Endothelial cell (in vitro differentiated cells): Measurements from ENCODE around the gene CRTC1. TPM values are rescaled to one million over a fixed set of nuclear protein-coding genes. Genes with fewer than 3 reads are reported as not detected.

Experiments
- DNase-seq: peaks from one replicate; pipeline ENCODE4 v3.0.0; 2021; ENCODE audit warnings: low spot score
- H3K27ac Mint-ChIP-seq: one replicate; pipeline ENCODE4 v1.8.0; 2021; ENCODE audit warnings: mixed read lengths, inconsistent platforms; ENCODE audit not compliant: unreplicated experiment
- H3K27me3 Mint-ChIP-seq: one replicate; pipeline ENCODE4 v1.8.0; 2021; ENCODE audit warnings: mild to moderate bottlenecking, moderate library complexity, mixed read lengths, inconsistent platforms; ENCODE audit not compliant: unreplicated experiment
- H3K36me3 Mint-ChIP-seq: one replicate; pipeline ENCODE4 v1.8.0; 2021; ENCODE audit warnings: mild to moderate bottlenecking, low read depth, mixed read lengths, inconsistent platforms; ENCODE audit not compliant: unreplicated experiment
- H3K4me1 Mint-ChIP-seq: one replicate; pipeline ENCODE4 v1.8.0; 2021; ENCODE audit warnings: mild to moderate bottlenecking, mixed read lengths, inconsistent platforms; ENCODE audit not compliant: unreplicated experiment
- H3K4me3 Mint-ChIP-seq: one replicate; pipeline ENCODE4 v1.8.0; 2021; ENCODE audit warnings: mild to moderate bottlenecking, mixed read lengths, inconsistent platforms; ENCODE audit not compliant: unreplicated experiment
- H3K9me3 Mint-ChIP-seq: one replicate; pipeline ENCODE4 v1.8.0; 2021; ENCODE audit warnings: mixed read lengths, inconsistent platforms; ENCODE audit not compliant: unreplicated experiment
- total RNA-seq: library from RNA; stranded (reverse); fragmentation: NEBNext Ultra II Directional; extraction: Animal tissue kit (Norgen Biotek cat#: 25700); gene quantifications from one replicate; pipeline ENCODE4 v1.2.1, GENCODE V29; 2021; ENCODE audit not compliant: unreplicated experiment
- TF ChIP-seq, protein P1 (sequence below): fragments of 200-600 bp; sonication (generic); IDR thresholded peaks from one replicate; pipeline ENCODE4 v1.5.0; 2021; ENCODE audit warnings: antibody characterized with exemption; ENCODE audit not compliant: unreplicated experiment

The CRTC1 gene
- total RNA-seq, 1 donor from 2014 or later, result 17.5 TPM

DNA sequence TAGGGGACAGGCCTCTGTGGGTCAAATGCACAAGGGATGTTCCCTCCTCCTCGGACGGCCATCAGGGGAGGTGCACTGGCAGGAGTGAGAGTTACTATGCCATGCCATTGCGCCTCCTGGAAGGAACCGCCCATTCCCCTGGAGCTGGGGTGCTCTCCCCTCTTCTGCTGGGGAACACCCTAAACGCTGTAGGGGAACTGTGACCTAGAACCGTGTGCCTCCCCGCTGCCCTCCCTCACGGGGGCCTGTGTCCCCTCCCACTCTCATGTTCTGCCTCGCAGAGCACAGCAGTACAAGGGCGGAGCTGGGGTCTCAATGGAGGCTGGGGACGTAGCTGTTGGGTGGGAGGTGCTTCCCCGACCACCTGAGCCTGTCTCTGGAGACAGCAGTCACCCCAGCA lies 17.2 kb upstream of the CRTC1 start:
- H3K4me1 Mint-ChIP-seq, result no peaks in the 10 kb centered on the region
- no peaks in the 10 kb centered on the region for H3K9me3 Mint-ChIP-seq
- TF ChIP-seq, protein P1, sequence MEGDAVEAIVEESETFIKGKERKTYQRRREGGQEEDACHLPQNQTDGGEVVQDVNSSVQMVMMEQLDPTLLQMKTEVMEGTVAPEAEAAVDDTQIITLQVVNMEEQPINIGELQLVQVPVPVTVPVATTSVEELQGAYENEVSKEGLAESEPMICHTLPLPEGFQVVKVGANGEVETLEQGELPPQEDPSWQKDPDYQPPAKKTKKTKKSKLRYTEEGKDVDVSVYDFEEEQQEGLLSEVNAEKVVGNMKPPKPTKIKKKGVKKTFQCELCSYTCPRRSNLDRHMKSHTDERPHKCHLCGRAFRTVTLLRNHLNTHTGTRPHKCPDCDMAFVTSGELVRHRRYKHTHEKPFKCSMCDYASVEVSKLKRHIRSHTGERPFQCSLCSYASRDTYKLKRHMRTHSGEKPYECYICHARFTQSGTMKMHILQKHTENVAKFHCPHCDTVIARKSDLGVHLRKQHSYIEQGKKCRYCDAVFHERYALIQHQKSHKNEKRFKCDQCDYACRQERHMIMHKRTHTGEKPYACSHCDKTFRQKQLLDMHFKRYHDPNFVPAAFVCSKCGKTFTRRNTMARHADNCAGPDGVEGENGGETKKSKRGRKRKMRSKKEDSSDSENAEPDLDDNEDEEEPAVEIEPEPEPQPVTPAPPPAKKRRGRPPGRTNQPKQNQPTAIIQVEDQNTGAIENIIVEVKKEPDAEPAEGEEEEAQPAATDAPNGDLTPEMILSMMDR, result no peak
- no peak overlapping the region for H3K4me3 Mint-ChIP-seq
- H3K27me3 Mint-ChIP-seq, result peaks cover 4% of the 10 kb centered on the region
- no peak for DNase-seq
- H3K36me3 Mint-ChIP-seq, result peaks cover 7% of the 10 kb centered on the region
- no peak overlapping the region for H3K27ac Mint-ChIP-seq

DNA sequence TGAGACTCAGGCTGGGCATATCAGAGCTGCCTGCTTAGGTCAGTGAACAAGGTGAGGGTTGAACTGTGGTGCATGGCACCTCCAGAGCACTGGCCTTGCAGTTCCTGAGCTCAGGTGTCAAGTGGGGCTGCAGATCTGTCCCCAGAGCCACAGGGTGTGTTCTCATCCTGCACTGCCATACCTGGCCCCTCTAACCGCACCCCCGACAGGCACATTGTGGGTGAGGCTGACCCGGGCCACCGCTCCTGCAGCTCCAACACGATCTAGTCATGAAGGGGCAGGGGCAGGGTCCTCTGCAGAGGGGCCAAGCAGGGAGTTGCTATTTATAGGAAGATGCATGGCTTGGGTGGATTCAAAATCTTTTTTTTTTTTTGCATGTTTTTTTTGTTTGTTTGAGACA lies 16.7 kb upstream of the CRTC1 start:
- DNase-seq, result no peak
- peaks cover 3% of the 10 kb centered on the region for H3K27me3 Mint-ChIP-seq
- H3K36me3 Mint-ChIP-seq, result peaks cover 7% of the 10 kb centered on the region
- no peaks in the 10 kb centered on the region for H3K4me1 Mint-ChIP-seq
- H3K4me3 Mint-ChIP-seq, result no peak overlapping the region
- no peak overlapping the region for H3K27ac Mint-ChIP-seq
- TF ChIP-seq, protein P1, result no peak
- no peaks in the 10 kb centered on the region for H3K9me3 Mint-ChIP-seq

DNA sequence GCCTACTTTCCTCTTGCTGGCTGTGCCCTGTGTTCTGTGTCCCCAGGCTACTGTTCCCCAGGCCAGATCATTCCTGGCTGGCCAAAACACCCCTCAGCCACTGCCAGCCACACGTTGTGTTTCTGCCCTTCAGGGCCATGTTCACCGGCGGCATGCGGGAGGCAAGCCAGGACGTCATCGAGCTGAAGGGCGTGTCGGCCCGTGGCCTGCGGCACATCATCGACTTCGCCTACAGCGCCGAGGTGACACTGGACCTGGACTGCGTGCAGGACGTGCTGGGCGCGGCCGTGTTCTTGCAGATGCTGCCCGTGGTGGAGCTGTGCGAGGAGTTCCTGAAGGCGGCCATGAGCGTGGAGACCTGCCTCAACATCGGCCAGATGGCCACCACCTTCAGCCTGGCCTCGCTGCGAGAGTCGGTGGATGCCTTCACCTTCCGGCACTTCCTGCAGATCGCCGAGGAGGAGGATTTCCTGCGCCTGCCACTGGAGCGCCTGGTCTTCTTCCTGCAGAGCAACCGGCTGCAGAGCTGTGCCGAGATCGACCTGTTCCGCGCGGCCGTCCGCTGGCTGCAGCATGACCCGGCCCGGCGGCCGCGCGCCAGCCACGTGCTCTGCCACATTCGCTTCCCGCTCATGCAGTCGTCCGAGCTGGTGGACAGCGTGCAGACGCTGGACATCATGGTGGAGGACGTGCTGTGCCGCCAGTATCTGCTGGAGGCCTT lies 15.8 kb upstream of the CRTC1 start:
- Mint-ChIP-seq H3K4me3 (no peak overlapping the region), H3K27ac (no peak overlapping the region), H3K27me3 (peaks cover 2% of the 10 kb centered on the region), H3K4me1 (no peaks in the 10 kb centered on the region), H3K9me3 (no peaks in the 10 kb centered on the region), H3K36me3 (peaks cover 7% of the 10 kb centered on the region)
- no peak for DNase-seq
- TF ChIP-seq, protein P1, result no peak

DNA sequence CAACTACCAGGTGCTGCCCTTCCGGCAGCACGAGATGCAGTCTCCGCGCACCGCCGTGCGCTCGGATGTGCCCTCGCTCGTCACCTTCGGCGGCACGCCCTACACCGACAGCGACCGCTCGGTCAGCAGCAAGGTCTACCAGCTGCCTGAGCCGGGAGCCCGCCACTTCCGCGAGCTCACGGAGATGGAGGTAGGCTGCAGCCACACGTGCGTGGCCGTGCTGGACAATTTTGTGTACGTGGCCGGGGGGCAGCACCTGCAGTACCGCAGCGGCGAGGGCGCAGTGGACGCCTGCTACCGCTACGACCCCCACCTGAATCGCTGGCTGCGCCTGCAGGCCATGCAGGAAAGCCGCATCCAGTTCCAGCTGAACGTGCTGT lies 15.2 kb upstream of the CRTC1 start:
- Mint-ChIP-seq H3K27me3 (peaks cover 2% of the 10 kb centered on the region), H3K9me3 (no peaks in the 10 kb centered on the region), H3K4me1 (no peaks in the 10 kb centered on the region), H3K27ac (no peak overlapping the region), H3K36me3 (peaks cover 7% of the 10 kb centered on the region), H3K4me3 (no peak overlapping the region)
- DNase-seq, result no peak
- TF ChIP-seq, protein P1, result no peak

DNA sequence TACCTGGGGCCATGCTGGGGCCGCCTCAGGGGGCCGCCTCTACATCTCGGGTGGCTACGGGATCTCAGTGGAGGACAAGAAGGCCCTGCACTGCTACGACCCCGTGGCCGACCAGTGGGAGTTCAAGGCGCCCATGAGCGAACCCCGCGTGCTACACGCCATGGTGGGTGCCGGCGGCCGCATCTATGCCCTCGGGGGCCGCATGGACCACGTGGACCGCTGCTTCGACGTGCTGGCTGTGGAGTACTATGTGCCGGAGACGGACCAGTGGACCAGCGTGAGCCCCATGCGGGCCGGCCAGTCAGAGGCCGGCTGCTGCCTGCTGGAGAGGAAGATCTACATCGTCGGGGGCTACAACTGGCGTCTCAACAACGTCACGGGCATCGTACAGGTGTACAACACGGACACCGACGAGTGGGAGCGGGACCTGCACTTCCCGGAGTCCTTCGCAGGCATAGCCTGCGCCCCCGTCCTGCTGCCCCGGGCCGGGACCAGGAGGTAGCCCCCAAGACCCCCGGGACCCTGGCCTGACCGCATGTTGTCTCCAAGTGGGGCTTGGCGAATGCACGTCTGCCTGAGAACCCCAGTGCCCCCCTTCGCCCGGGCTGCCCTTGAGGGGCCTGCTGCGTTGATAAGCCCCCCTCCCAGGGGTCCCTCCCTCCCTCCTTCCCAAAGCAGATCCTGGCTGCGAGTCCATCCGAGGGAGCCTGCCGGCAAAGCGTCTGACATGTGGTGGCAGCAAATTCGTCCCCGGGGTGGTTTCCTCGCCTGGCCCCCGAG lies 14.5 kb upstream of the CRTC1 start:
- TF ChIP-seq, protein P1, result no peak
- H3K36me3 Mint-ChIP-seq, result peaks cover 7% of the 10 kb centered on the region
- no peaks in the 10 kb centered on the region for H3K4me1 Mint-ChIP-seq
- H3K27ac Mint-ChIP-seq, result no peak overlapping the region
- DNase-seq, result no peak
- H3K9me3 Mint-ChIP-seq, result no peaks in the 10 kb centered on the region
- peaks cover 2% of the 10 kb centered on the region for H3K27me3 Mint-ChIP-seq
- no peak overlapping the region for H3K4me3 Mint-ChIP-seq
